Measurements from ENCODE around the gene ST8SIA1.

- TF ChIP-seq EZH2 (IDR thresholded peaks at IDR 0.05; ENCODE audit: low read length, missing control alignments), result no peak
- no peak for TF ChIP-seq CTCF (conservative IDR thresholded peaks at IDR 0.05 in 1 of 2, IDR thresholded peaks at IDR 0.05 in 1 of 2; ENCODE audit: low read depth in 1 of 2, low read length in 2 of 2)
Measured at GRCh38 chr12:22160396-22161003, 174.0 kb downstream of the ST8SIA1 start.

Data from fibroblast of lung (primary cell).